Panc1 (cell line): ENCODE results near the gene CLCN4. TPM values are rescaled to one million over a fixed set of nuclear protein-coding genes. Genes with fewer than 3 reads are reported as not detected.

Source experiments
- ATAC-seq: fragments of 200-7000 bp; cut with Tn5 transposase; 2 replicates; pipeline ENCODE4 v1.9.1; 2020; ENCODE audit warnings: mild to moderate bottlenecking, moderate library complexity
- BruUV-seq: library from RNA; stranded (reverse); fragments of 400-500 nt; replicated peaks from 2 replicates; lab custom pipeline; 2021; lab: Mats Ljungman, UMichigan
- CTCF ChIA-PET: fragments of 300-600 bp; sonication (Branson Sonifier 250); formaldehyde crosslinking; loops from one replicate; lab custom pipeline; 2022; ENCODE audit warnings: antibody characterized with exemption; lab: Charles Lee
- POLR2A ChIA-PET: fragments of 300-600 bp; sonication (Branson Sonifier 250); formaldehyde crosslinking; loops from one replicate; lab custom pipeline; 2022; ENCODE audit warnings: antibody characterized with exemption; lab: Charles Lee
- DNase-seq: peaks from one replicate; pipeline ENCODE4 v3.0.0-alpha.2; 2010; ENCODE audit warnings: low read depth, low spot score
- H3K27ac ChIP-seq: 2 replicates; pipeline ENCODE4 v1.5.1; 2011; ENCODE audit warnings: mild to moderate bottlenecking, low read length, inconsistent platforms
- H3K27me3 ChIP-seq: fragments of 200-500 bp; sonication (Bioruptor generic); 2 replicates; pipeline ENCODE4 v1.6.0; 2014; ENCODE audit warnings: low read length, inconsistent platforms; ENCODE audit not compliant: control insufficient read depth, insufficient read depth
- H3K36me3 ChIP-seq: fragments of 200-500 bp; sonication (Bioruptor generic); 2 replicates; pipeline ENCODE4 v1.5.1; 2014; ENCODE audit warnings: inconsistent platforms, mild to moderate bottlenecking, low read length, moderate library complexity; ENCODE audit not compliant: control insufficient read depth, insufficient read depth
- H3K4me1 ChIP-seq: 2 replicates; pipeline ENCODE4 v1.5.1; 2011; ENCODE audit warnings: inconsistent platforms, mild to moderate bottlenecking, low read length, moderate library complexity; ENCODE audit not compliant: control insufficient read depth, insufficient read depth
- H3K4me3 ChIP-seq, 2 experiments: 2 replicates each; pipeline ENCODE4 v1.5.1; 2011 to 2012; ENCODE audit warnings: low read depth in 2 of 2, low read length in 2 of 2, mild to moderate bottlenecking in 2 of 2, inconsistent platforms in 1 of 2, moderate library complexity in 1 of 2
- H3K9me3 ChIP-seq: fragments of 200-500 bp; sonication (Bioruptor generic); 2 replicates; pipeline ENCODE4 v1.5.1; 2014; ENCODE audit warnings: low read depth, mild to moderate bottlenecking, inconsistent platforms, low read length, moderate library complexity; ENCODE audit not compliant: control insufficient read depth, insufficient read depth
- CTCF ChIP-seq: fragments of 450-650 bp; IDR thresholded peaks from 2 replicates; pipeline ENCODE4 v1.5.1; 2017; ENCODE audit warnings: mild to moderate bottlenecking
- POLR2AphosphoS5 ChIP-seq: IDR thresholded peaks from 2 replicates; pipeline ENCODE4 v1.6.1; 2012; ENCODE audit warnings: mild to moderate bottlenecking, low read depth, low read length, moderate library complexity
- REST ChIP-seq, 2 experiments: IDR thresholded peaks; 2 replicates each; pipeline ENCODE4 v1.6.1; 2011 to 2012; ENCODE audit warnings: low read depth in 2 of 2, control low read depth in 1 of 2, low read length in 1 of 2, mild to moderate bottlenecking in 1 of 2, moderate library complexity in 1 of 2; ENCODE audit not compliant: insufficient read depth in 1 of 2
- SIN3A ChIP-seq: IDR thresholded peaks from 2 replicates; pipeline ENCODE4 v1.6.1; 2012; ENCODE audit warnings: low read depth, mild to moderate bottlenecking, low read length, moderate library complexity, borderline replicate concordance; ENCODE audit not compliant: insufficient read depth
- TCF7L2 ChIP-seq: IDR thresholded peaks from 2 replicates; pipeline ENCODE4 v1.6.1; 2011; ENCODE audit warnings: mild to moderate bottlenecking, low read depth, low read length, inconsistent platforms
- in situ Hi-C: cut with HindIII; loops from 2 replicates; pipeline ENCODE4 v1.10.0; 2016; ENCODE audit warnings: low sequenced_read_pairs, low pct_unique_long_range_greater_than_20kb
- intact Hi-C: fragments of 100-400 bp; cut with micrococcal nuclease; formaldehyde crosslinking; loops from one replicate; pipeline ENCODE4 v1.10.0; 2022; ENCODE audit not compliant: unreplicated experiment
- total RNA-seq: library from RNA; stranded (reverse); gene quantifications from one replicate; pipeline ENCODE4 v1.2.1, GENCODE V29; 2021; ENCODE audit not compliant: unreplicated experiment

The CLCN4 gene
- total RNA-seq, 1 experiment from 2014 or later: 2.5 TPM

GRCh38 chrX:10160211-10160610 is 3.4 kb downstream of the CLCN4 start:
- no peaks in the 10 kb centered on the region for H3K27me3 ChIP-seq
- intact Hi-C loops: no loop called here
- in situ Hi-C loops: no loop called here
- no TSS peak for BruUV-seq
- CTCF ChIA-PET: no interaction called here
- H3K36me3 ChIP-seq: no peaks in the 10 kb centered on the region
- H3K9me3 ChIP-seq: no peaks in the 10 kb centered on the region
- H3K4me1 ChIP-seq: no peaks in the 10 kb centered on the region
- DNase-seq: no peak
- TF ChIP-seq REST (IDR thresholded peaks at IDR 0.05; ENCODE audit: insufficient read depth in 1 of 2, low read depth in 2 of 2, low read length in 1 of 2) (no peak), TCF7L2 (no peak), CTCF (no peak), SIN3A (no peak), POLR2AphosphoS5 (no peak)
- no peak for ATAC-seq
- H3K4me3 ChIP-seq: no peak overlapping the region
- H3K27ac ChIP-seq: no peak overlapping the region
- POLR2A ChIA-PET: no interaction called here

- Histone ChIP-seq H3K4me3 (no peak overlapping the region), H3K9me3 (no peaks in the 10 kb centered on the region), H3K27ac (no peak overlapping the region), H3K27me3 (no peaks in the 10 kb centered on the region), H3K4me1 (no peaks in the 10 kb centered on the region), H3K36me3 (no peaks in the 10 kb centered on the region)
- TF ChIP-seq POLR2AphosphoS5 (no peak), CTCF (no peak), SIN3A (no peak), TCF7L2 (no peak), REST (IDR thresholded peaks at IDR 0.05; ENCODE audit: insufficient read depth in 1 of 2, low read depth in 2 of 2, low read length in 1 of 2) (no peak)
- ChIA-PET POLR2A (no interaction called here), CTCF (no interaction called here)
- no TSS peak for BruUV-seq
- in situ Hi-C loops (no loop called here), intact Hi-C loops (no loop called here)
- no peak for DNase-seq
- ATAC-seq: no peak
These were observed 6.3 kb downstream of the CLCN4 start for GRCh38 chrX:10163031-10163430.
